KBM-7 (cell line): ENCODE measurements around the gene HACD2.

Experiments
- DNase-seq: peaks from one replicate; pipeline ENCODE4 v3.0.0-alpha.2; 2015
- in situ Hi-C: fragments of 300-500 bp; cut with MboI; formaldehyde crosslinking; loops from 2 replicates; pipeline ENCODE4 v1.14.3; 2020; ENCODE audit warnings: low sequenced_read_pairs, low pct_unique_long_range_greater_than_20kb, mixed read lengths

The HACD2 gene

DNA sequence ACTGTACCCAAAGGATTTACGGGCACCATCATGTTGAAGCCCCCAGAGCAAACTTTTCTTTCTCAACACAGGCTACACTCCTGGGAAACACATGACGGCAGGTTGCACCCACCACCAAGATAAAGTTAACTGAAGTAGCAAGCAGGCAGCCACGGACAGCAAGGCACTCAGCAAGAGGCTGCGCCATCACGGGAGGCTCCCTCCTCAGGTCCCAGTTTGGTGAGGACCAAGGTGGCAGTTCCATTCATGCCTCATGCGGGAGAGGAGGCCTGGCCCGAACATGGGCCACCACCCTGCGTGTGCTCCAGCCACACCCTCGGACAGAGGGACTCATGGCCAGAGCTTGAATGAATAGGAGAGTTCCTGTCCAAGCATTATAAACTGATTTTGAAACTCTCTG, 142.7 kb downstream of the HACD2 start:
- DNase-seq, result no peak
- in situ Hi-C loops, result no loop called here
